Activated gamma-delta T cell (primary cell): ENCODE results near the gene LGALS9C.
"Not testable (repeated sequence)": the region's sequence is repeated elsewhere in the genome, so short reads cannot be mapped to it uniquely, and the experiment has no call there.

Experiments used
- DNase-seq: peaks from one replicate; lab custom pipeline; 2025; lab: John Stamatoyannopoulos, UW
- total RNA-seq, 2 donors: gene quantifications; one replicate each; lab custom pipeline; 2026; lab: John Stamatoyannopoulos, UW

The LGALS9C gene
- total RNA-seq: 0.31 to 0.44 reads per million in 2 donors

DNA sequence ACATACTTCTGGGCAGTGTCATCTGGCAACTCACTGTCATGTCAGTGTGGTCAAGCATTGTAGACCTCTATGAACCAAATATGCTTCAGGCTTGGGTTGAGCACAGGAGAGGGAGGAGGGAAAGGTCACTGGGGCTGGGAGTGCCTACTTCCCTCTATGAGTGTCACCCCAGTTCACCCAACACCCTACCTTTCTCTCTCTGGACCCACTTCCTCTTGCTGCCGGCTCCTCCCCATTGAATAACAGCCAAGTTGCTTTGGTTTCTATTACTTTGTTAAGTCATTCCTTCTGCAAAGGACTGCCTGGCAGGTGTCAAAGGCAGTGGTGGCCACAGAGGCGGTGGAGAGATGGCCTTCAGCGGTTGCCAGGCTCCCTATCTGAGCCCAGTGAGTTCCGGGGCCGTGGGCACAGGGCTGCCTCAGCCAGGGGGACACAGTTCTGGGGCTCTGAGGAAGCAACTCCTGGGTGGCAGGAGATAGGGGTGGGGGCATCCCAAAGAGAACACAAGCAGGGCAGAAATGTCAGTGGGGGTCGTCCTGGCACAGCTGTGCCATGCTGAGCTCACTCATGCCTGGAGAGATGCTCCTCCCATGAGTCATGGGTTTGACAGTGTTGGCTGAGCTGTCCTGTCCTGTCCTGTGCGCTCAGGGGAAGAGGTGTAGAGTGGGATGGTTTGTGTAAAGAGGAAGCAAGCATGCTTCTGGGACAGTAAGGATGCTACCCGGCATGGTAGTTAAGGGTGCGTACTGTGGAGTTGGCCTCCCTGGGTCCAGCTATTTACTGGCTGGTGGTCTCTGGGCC lies at the start of gene LGALS9C:
Gene LGALS9C, plus strand, starts transcription at position 282 of the 801 bp plus-strand sequence. Its CDS starts 66 bp downstream, at position 348.
- not testable (repeated sequence) for DNase-seq

DNA sequence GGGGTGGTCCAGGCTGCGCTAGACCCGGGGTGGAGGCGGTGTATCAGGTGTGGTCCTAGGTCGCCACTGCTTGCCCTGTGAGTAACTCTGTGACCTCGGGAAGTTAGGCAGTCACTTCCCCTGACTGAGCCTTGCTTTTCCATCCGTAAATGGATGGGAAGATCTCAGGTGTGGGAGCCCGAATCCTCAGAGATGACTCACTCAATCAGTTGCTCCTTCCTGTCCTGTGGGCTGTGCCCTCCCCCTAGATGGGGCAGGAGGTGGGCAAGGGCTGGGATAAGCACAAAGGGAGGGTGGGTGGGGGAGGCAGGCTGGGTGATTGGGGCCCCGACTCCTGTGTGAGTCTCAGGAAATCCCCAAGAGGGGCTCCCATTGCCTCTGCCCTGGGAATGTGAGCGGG lies 44.4 kb upstream of the LGALS9C start:
- not testable (repeated sequence) for DNase-seq

- DNase-seq: not testable (repeated sequence)
Observed at GRCh38 chr17:18439465-18439870, 37.1 kb upstream of the LGALS9C start.

DNA sequence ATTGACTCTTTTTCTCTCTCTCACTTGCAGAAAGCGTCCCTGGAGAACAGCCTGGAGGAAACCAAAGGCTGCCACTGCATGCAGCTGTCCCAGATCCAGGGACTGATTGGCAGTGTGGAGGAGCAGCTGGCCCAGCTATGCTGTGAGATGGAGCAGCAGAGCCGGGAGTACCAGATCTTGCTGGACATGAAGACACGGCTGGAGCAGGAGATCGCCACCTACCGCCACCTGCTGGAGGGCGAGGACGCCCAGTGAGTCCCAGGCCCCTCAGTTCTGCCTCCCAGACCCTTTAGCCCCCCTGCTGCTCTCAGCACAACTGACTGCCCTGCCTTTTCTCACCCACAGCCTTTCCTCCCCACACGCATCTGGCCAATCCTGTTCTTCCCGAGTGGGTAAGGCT lies 34.5 kb upstream of the LGALS9C start:
- not testable (repeated sequence) for DNase-seq

GRCh38 chr17:18442532-18442931 lies 34.1 kb upstream of the LGALS9C start:
- DNase-seq: not testable (repeated sequence)

DNA sequence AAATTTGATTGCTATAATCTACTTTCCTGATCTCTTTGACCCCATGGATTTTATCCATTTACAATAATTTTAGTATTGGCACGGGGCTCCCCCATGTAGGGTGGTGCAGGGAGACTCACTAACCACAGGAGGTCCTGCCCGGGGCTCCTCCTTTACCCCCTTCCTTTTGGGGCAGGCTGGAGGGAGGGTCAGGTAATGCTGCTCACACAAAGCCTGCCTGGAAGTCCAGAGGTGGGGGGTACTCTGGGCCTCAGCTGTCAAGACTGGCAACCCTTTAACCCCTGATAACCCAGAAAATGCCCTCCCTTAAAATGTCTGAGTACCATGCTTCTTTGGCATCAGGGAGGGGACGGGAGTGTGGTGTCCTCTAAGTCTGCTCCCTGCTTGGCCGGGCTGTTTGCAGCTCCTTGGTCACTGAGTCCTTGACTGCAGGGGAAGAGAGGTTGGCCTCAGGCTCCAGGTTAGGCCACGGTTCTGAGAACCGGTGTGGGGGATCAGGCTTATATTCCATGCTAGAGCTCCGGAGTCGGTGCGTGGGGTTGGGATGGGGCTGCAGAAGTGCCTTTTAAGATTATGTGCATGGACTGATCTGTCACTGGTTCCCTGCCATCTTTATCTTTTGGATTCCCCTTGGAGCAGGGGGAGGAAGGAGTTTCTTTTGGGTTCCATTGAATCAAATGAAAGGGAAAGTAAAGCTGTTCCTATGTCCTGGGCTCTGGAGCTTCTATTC lies 28.9 kb upstream of the LGALS9C start:
- not testable (repeated sequence) for DNase-seq

- not testable (repeated sequence) for DNase-seq
Observed at GRCh38 chr17:18448311-18448710, 28.3 kb upstream of the LGALS9C start.

DNA sequence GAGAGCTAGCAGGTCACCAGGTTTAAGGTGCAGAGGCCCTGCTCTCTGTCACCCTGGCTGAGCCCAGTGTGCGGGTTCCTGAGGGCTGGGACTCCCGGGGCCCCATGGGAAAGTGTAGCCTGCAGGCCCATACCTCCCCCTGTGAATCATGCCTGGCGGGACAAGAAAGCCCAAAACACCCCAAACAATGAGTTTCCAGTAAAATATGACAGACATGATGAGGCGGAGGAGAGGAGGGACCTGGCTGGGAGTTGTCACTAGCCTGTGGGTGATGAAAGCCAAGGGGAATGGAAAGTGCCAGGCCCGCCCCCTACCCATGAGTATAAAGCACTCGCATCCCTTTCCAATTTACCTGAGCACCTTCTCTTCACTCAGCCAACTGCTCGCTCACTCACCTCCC lies 26.8 kb upstream of the LGALS9C start:
- DNase-seq: not testable (repeated sequence)

GRCh38 chr17:18450998-18451397 lies 25.6 kb upstream of the LGALS9C start:
- not testable (repeated sequence) for DNase-seq

DNA sequence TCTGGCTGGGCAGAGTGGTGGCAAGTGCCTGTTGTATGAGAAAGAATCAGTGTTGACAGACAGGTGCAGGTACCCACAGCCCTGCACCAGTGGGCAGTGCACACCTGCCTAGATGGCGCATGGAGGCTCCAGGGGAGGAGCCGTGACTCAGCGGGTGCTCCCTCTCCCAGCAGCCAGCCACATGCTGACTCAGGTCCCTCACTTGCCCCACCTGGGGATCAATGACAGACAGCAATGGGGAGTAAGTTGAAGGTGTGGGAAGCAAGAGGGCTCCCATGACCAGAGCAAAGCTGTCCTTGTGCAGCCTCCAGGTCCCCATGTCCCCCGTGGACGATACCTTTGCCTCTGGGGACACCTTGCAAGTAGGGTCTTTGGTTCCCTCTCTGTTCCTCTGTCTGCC lies 24.6 kb upstream of the LGALS9C start:
- not testable (repeated sequence) for DNase-seq

- DNase-seq: not testable (repeated sequence)
Observed at GRCh38 chr17:18459035-18459434, 17.6 kb upstream of the LGALS9C start.

GRCh38 chr17:18463831-18464502 lies 12.6 kb upstream of the LGALS9C start:
- not testable (repeated sequence) for DNase-seq

GRCh38 chr17:18466250-18466983 lies 10.2 kb upstream of the LGALS9C start:
- not testable (repeated sequence) for DNase-seq

GRCh38 chr17:18467001-18467400 lies 9.6 kb upstream of the LGALS9C start:
- not testable (repeated sequence) for DNase-seq

- DNase-seq: not testable (repeated sequence)
Observed at GRCh38 chr17:18468472-18469171, 8.0 kb upstream of the LGALS9C start.

GRCh38 chr17:18469837-18470236 lies 6.8 kb upstream of the LGALS9C start:
- not testable (repeated sequence) for DNase-seq

- not testable (repeated sequence) for DNase-seq
Observed at GRCh38 chr17:18470345-18470930, 6.2 kb upstream of the LGALS9C start.

GRCh38 chr17:18473967-18474366 lies 2.6 kb upstream of the LGALS9C start:
- not testable (repeated sequence) for DNase-seq

GRCh38 chr17:18474754-18475153 lies 1.8 kb upstream of the LGALS9C start:
- not testable (repeated sequence) for DNase-seq

- DNase-seq: not testable (repeated sequence)
Observed at GRCh38 chr17:18477367-18477766, 778 bp downstream of the LGALS9C start.
